Caki2 (cell line): ENCODE results near the gene CHPF. TPM values are rescaled to one million over a fixed set of nuclear protein-coding genes. Genes with fewer than 3 reads are reported as not detected.

ENCODE experiments used
- DNase-seq: peaks from one replicate; pipeline ENCODE4 v3.0.0-alpha.2; 2015; ENCODE audit warnings: low read depth
- in situ Hi-C: cut with HindIII; loops from 2 replicates; pipeline ENCODE4 v1.10.0; 2016; ENCODE audit warnings: low sequenced_read_pairs, low pct_unique_long_range_greater_than_20kb, mixed read lengths
- total RNA-seq: library from RNA; depleted of rRNA; stranded (reverse); fragments of >200 nt; shearing (Covaris generic); gene quantifications from 2 replicates; pipeline ENCODE4 v1.2.3, GENCODE V29; 2014; ENCODE audit warnings: low replicate concordance

The CHPF gene
- total RNA-seq, 1 experiment from 2014 or later, result 78.8 TPM

- in situ Hi-C loops, result no loop called here
- no peak for DNase-seq
Observed at GRCh38 chr2:219555956-219556355, 12.3 kb upstream of the CHPF start.

GRCh38 chr2:219554350-219554749 lies 10.7 kb upstream of the CHPF start:
- in situ Hi-C loops, result no loop called here
- DNase-seq, result no peak

DNA sequence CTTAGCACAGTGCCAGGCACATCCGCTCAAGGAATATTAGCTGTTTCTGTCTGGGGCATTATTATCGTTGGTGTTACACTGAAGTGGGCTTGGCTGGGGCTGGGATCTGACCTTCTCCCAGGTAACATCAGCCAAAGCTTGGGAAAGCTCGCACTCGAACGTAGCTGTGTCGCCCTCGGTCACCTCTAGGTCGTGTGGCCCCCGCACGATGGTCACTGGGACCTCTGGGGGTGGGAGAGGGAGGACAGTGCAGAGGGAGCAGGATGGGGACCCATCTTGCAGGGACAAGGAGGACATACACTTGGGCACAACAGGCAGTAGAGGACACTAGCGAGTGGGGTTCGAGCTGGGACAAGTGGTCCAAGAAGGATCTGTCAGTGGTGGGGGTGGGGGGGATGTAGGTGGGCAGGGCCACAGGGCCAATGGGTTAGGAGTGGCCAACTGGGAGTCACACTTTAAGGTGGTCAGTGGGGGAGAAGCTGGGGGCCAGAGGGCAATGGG lies 9.9 kb upstream of the CHPF start:
- in situ Hi-C loops, result no loop called here
- no peak for DNase-seq

DNA sequence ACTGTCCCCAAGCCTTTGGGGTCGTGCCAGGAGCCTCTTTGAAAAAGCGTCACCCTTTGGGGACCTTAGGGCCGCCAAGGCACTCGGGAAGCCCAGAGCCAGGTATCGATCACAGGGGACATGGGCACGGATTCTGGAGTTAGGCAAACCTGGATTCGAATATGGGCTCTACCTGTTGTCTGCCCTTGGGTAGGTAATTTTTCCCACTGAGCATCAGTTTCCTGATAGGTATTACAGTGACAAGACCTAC lies 9.5 kb upstream of the CHPF start:
- in situ Hi-C loops, result no loop called here
- DNase-seq, result no peak

DNA sequence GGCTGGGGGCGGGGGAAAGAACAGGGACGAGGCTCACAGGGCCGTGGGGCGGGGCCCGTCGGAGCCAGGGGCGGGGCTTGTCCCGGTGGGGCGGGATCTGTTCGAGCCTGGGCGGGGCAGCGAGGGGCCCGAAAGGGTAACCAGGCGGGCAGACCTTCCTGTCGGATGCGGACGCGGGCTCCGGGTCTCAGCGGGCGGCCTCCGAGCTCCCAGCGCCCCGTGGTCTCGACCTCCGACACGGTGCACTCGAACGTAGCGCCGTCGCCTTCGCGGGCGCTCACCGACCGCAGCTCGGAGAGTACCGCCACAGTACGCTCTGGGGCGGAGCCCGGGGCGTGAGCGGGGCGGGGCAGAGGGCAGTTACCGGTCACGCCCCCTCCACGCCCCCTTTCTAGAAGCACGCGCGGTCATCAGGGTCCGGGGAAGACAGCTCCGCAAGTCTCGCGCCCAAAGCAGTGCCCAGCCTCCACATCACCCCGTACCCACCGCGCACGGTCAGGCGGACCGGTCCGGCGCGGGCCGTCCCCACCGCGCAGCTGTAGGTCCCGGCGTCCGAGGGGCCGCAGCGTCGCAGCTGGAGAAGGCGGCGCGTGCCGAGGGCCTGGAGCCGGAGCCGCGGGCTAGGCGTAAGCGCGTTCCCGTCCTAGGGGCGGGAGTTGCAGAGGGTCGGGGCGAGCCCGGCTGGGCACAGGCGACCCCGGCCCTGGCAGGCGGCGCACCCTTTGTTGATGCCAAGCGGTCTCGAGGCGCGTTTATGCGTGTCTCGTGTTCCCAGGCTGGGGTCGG lies 9.0 kb upstream of the CHPF start:
- in situ Hi-C loops, result no loop called here
- peak; percentile 82 for DNase-seq

GRCh38 chr2:219551441-219552381 lies 8.1 kb upstream of the CHPF start:
- in situ Hi-C loops, result no loop called here
- DNase-seq, result peak; percentile 54

GRCh38 chr2:219549619-219550018 lies 6.0 kb upstream of the CHPF start:
- in situ Hi-C loops, result no loop called here
- no peak for DNase-seq

GRCh38 chr2:219548990-219549389 lies 5.4 kb upstream of the CHPF start:
- DNase-seq, result no peak
- in situ Hi-C loops, result no loop called here

DNA sequence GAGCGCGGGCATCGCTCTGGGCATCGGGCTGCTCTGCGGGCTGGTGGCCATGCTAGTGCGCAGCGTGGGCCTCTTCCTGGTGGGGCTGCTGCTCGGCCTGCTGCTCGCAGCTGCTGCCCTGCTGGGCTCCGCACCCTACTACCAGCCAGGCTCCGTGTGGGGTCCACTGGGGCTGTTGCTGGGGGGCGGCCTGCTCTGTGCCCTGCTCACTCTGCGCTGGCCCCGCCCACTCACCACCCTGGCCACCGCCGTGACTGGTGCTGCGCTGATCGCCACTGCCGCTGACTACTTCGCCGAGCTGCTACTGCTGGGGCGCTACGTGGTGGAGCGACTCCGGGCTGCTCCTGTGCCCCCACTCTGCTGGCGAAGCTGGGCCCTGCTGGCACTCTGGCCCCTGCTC lies 4.0 kb upstream of the CHPF start:
- no peak for DNase-seq
- in situ Hi-C loops, result no loop called here

GRCh38 chr2:219545943-219546352 lies 2.3 kb upstream of the CHPF start:
- in situ Hi-C loops, result no loop called here
- DNase-seq, result no peak

DNA sequence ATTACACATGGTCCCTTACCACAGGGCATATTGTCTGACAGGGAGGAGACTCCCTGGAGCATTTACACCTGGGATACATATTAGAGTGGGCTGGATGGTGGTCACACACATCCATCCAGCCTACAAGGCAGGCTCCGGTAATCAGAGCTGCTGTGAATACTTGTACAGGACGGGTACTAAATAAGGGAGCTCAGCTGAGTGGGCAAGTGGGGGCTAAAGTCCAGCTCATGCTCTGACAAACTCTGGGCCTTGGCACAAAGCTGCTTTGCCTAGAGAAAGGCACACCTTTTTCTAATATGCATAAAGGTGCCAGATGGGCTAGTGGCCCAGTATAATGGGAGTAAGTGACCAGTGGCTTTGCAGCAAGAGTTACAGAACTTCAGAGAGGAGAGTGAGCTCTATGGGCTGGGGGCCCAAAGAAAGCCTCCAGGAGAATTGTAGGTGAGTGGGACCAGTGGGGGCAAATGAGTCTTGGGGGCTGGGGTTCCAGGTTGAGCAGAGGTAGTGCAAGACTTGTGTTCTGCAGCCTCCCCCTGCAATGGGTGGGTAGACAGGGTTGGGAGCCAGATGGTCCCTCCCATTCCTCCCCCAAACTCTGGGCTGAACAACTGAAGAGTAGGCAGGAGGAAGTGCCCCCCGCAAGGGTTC lies 1.8 kb upstream of the CHPF start:
- in situ Hi-C loops, result no loop called here
- DNase-seq, result no peak

GRCh38 chr2:219544567-219544966 lies 958 bp upstream of the CHPF start:
- in situ Hi-C loops, result no loop called here
- no peak for DNase-seq

GRCh38 chr2:219542931-219543595 lies 546 bp downstream of the CHPF start:
- DNase-seq, result peak; percentile 37
- in situ Hi-C loops, result no loop called here

DNA sequence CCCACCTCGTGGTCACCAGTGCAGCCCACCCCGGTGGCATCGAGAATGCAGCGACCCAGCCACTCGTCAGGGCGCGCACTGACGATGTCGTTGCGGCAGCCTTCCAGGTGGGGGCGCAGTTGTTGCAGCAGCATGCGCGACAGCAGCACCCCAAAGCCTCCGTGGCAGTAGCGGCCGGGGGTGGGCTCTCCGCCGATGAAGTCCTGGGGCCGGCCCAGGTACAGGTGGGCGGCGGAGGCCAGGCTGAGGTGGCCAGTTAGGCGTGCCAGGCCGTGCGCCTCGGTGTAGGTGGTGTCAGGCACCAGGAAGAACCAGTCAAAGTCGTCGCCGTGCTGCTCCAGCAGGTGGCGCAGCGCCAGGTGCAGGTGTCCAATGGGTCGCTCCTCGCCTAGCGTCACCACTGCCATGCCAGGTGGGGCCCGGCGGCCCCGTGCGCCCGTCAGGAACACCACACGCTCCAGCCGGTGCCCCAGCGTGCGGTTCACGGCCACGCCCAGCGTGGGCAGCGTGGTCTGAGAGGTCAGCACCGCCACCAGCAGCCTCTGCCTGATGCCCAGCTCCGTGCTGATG lies 1.9 kb downstream of the CHPF start:
- DNase-seq, result peak; percentile 86
- in situ Hi-C loops, result no loop called here

DNA sequence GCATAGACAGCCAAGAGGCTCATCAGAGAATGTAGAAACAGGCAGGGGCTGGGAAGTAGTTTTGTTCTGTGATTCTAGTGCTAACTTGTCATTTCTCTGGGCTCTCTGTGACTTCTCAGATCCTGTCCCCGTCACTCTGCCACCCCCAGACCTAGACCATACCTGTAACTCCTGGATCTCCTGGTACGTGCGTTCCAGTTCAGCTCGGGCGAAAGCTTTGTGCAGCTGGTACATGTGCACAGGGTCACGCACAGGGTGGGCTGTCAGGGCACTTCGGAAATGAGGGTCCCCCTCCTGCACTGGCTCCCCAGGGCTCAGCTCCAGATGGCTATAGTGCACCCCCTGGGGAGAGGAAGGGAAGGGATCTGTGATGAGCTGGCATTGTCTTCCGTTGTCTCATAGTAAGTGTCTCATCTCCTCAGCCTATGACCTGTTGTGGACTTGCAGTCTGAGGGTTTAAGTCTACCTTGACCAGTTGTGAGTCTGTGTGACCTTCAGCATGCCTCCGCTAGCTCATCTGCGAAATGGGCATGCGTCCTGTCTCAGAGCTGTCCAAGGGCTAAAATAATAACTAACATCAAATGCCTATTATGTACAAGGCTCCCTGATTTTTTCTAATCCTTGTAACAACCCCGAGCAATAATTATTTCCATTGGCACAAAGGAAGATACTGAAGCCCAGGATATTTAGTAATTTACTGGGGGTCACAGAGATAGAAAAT lies 2.7 kb downstream of the CHPF start:
- DNase-seq, result no peak
- in situ Hi-C loops, result no loop called here

- no peak for DNase-seq
- in situ Hi-C loops, result no loop called here
Observed at GRCh38 chr2:219539926-219540678, 3.5 kb downstream of the CHPF start.
